GM23338 (cell line): ENCODE data around the gene TGFB3. TPM values are rescaled to one million over a fixed set of nuclear protein-coding genes. Genes with fewer than 3 reads are reported as not detected.

Experiments used
- ATAC-seq: fragments of 200-7000 bp; cut with Tn5 transposase; 3 replicates; pipeline ENCODE4 v1.9.1; 2020
- DNase-seq: peaks from one replicate; pipeline ENCODE4 v3.0.0-alpha.2; 2015; ENCODE audit warnings: low spot score
- H2AFZ ChIP-seq: fragments of 200-600 bp; sonication (generic); 2 replicates; pipeline ENCODE4 v1.8.0; 2016; ENCODE audit warnings: antibody characterized with exemption, mild to moderate bottlenecking, moderate library complexity
- H3F3A ChIP-seq: fragments of 200-600 bp; sonication (generic); replicated peaks from 2 replicates; pipeline ENCODE4 v1.8.0; 2017; ENCODE audit warnings: antibody characterized with exemption, mixed run types, low read depth
- H3K27ac ChIP-seq: fragments of 200-600 bp; sonication (generic); 2 replicates; pipeline ENCODE4 v1.6.1; 2016; ENCODE audit warnings: low read depth
- H3K27me3 ChIP-seq: fragments of 200-600 bp; sonication (generic); 2 replicates; pipeline ENCODE4 v1.8.0; 2016; ENCODE audit warnings: mild to moderate bottlenecking, mixed run types, moderate library complexity; ENCODE audit not compliant: insufficient read depth
- H3K36me3 ChIP-seq: fragments of 200-600 bp; sonication (generic); 2 replicates; pipeline ENCODE4 v1.8.0; 2016; ENCODE audit warnings: mild to moderate bottlenecking; ENCODE audit not compliant: insufficient read depth
- H3K4me1 ChIP-seq: fragments of 200-600 bp; sonication (generic); 2 replicates; pipeline ENCODE4 v1.8.0; 2016; ENCODE audit warnings: mild to moderate bottlenecking, moderate library complexity; ENCODE audit not compliant: insufficient read depth
- H3K4me2 ChIP-seq: fragments of 200-600 bp; sonication (generic); 2 replicates; pipeline ENCODE4 v1.7.1; 2017; ENCODE audit warnings: mixed run types
- H3K4me3 ChIP-seq: fragments of 200-600 bp; sonication (generic); 2 replicates; pipeline ENCODE4 v1.6.1; 2016; ENCODE audit warnings: mixed run types
- H3K79me2 ChIP-seq: fragments of 200-600 bp; sonication (generic); replicated peaks from 2 replicates; pipeline ENCODE4 v1.8.0; 2017; ENCODE audit warnings: mild to moderate bottlenecking; ENCODE audit not compliant: insufficient read depth
- H3K9me2 ChIP-seq: fragments of 200-600 bp; sonication (generic); 2 replicates; pipeline ENCODE4 v1.8.0; 2017; ENCODE audit not compliant: insufficient read depth
- H4K20me1 ChIP-seq: fragments of 200-600 bp; sonication (generic); replicated peaks from 2 replicates; pipeline ENCODE4 v1.8.0; 2017; ENCODE audit warnings: mild to moderate bottlenecking; ENCODE audit not compliant: insufficient read depth
- H3K27ac Mint-ChIP-seq: 2 replicates; pipeline ENCODE4 v1.8.0; 2020; ENCODE audit warnings: inconsistent platforms, mild to moderate bottlenecking, moderate library complexity, mixed read lengths
- H3K27me3 Mint-ChIP-seq: 3 replicates; pipeline ENCODE4 v1.8.0; 2022; ENCODE audit warnings: low read depth, mild to moderate bottlenecking, moderate library complexity, mixed read lengths, inconsistent platforms; ENCODE audit not compliant: insufficient read depth, poor library complexity
- H3K36me3 Mint-ChIP-seq: 3 replicates; pipeline ENCODE4 v1.8.0; 2021; ENCODE audit warnings: low read depth, mild to moderate bottlenecking, inconsistent platforms, moderate library complexity, mixed read lengths
- H3K4me1 Mint-ChIP-seq: 3 replicates; pipeline ENCODE4 v1.8.0; 2020; ENCODE audit warnings: mild to moderate bottlenecking, inconsistent platforms, mixed read lengths
- H3K4me3 Mint-ChIP-seq: 3 replicates; pipeline ENCODE4 v1.8.0; 2021; ENCODE audit warnings: moderate library complexity, mild to moderate bottlenecking, inconsistent platforms, mixed read lengths
- H3K9me3 Mint-ChIP-seq: 3 replicates; pipeline ENCODE4 v1.8.0; 2020; ENCODE audit warnings: moderate library complexity, mild to moderate bottlenecking, inconsistent platforms, mixed read lengths
- CREB1 ChIP-seq: fragments of 250-450 bp; sonication (Bioruptor Pico); IDR thresholded peaks from 2 replicates; pipeline ENCODE4 v1.5.0; 2020; ENCODE audit warnings: low read depth, mild to moderate bottlenecking, moderate library complexity
- EZH2 ChIP-seq: fragments of 200-600 bp; sonication (generic); IDR thresholded peaks from one replicate; pipeline ENCODE4 v1.8.0; 2017; ENCODE audit warnings: antibody characterized with exemption, mild to moderate bottlenecking, low read depth; ENCODE audit not compliant: unreplicated experiment
- EZH2phosphoT487 ChIP-seq: fragments of 200-600 bp; sonication (generic); IDR thresholded peaks from one replicate; pipeline ENCODE4 v1.8.1; 2018; ENCODE audit warnings: antibody characterized with exemption; ENCODE audit not compliant: unreplicated experiment
- JUNB ChIP-seq: IDR thresholded peaks from one replicate; pipeline ENCODE4 v1.6.1; 2016; ENCODE audit warnings: antibody characterized with exemption; ENCODE audit not compliant: unreplicated experiment
- NANOG ChIP-seq: IDR thresholded peaks from 2 replicates; pipeline ENCODE4 v1.6.1; 2016; ENCODE audit warnings: antibody characterized with exemption, borderline replicate concordance
- POLR2AphosphoS5 ChIP-seq: IDR thresholded peaks from 2 replicates; pipeline ENCODE4 v1.6.1; 2016; ENCODE audit warnings: antibody characterized with exemption, low read depth
- STAT1 ChIP-seq: IDR thresholded peaks from one replicate; pipeline ENCODE4 v1.6.1; 2016; ENCODE audit warnings: antibody characterized with exemption; ENCODE audit not compliant: unreplicated experiment
- ZNF114 ChIP-seq: fragments of 250-450 bp; sonication (Bioruptor Pico); IDR thresholded peaks from 2 replicates; pipeline ENCODE4 v1.5.0; 2020; ENCODE audit warnings: mild to moderate bottlenecking, moderate library complexity
- ZNF331 ChIP-seq: fragments of 250-450 bp; sonication (Bioruptor Pico); IDR thresholded peaks from 2 replicates; pipeline ENCODE4 v1.5.0; 2020; ENCODE audit warnings: low read depth, mild to moderate bottlenecking, moderate library complexity
- polyA plus RNA-seq: library from polyadenylated mRNA; unstranded; fragments of >200 nt; fragmentation: Nextera tagmentation; extraction: Ambion mirVana; gene quantifications from 2 replicates; pipeline ENCODE4 v1.2.1, GENCODE V29; 2016
- total RNA-seq: library from RNA; depleted of rRNA; stranded (reverse); fragments of >200 nt; shearing (Covaris generic); gene quantifications from 2 replicates; pipeline ENCODE4 v1.2.3, GENCODE V29; 2014
- TF ChIP-seq, protein P1 (sequence below), 2 experiments: fragments of 200-600 bp in 1 of 2; sonication (generic) in 1 of 2; conservative IDR thresholded peaks; 2 replicates each; pipeline versions ENCODE4 v1.5.1 to v1.6.1; 2016 to 2017; ENCODE audit warnings: antibody characterized with exemption in 2 of 2, low read depth in 2 of 2, mild to moderate bottlenecking in 2 of 2, moderate library complexity in 1 of 2
- TF ChIP-seq, protein P2 (sequence below): IDR thresholded peaks from one replicate; pipeline ENCODE4 v1.6.1; 2018; ENCODE audit warnings: antibody characterized with exemption; ENCODE audit not compliant: unreplicated experiment

The TGFB3 gene
- total and polyA plus RNA-seq, 2 experiments from 2014 or later, result 0.17 to 0.87 TPM

DNA sequence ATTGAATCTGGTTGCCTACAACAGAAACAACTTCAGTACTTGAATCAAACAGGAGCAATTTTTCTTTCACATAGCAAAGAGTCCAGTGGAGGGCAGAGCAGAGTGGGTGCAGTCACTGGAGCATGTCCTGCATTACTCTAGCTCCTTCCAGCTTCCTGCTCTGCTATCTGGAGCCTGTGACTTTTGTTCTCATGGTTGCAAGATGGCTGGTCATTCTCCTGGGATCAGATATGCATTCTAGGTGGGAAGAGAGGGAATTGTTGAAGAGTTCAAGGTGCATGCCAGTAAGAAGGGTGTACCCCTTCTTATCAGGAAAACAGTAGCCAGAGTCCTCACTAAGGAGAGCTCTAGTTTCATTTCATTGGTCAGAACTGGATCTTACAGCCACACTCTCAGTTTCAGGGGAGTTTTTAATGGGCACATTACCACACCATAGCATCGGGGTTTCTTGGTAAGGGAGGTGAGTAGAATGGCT lies 11.8 kb upstream of the TGFB3 start (continued):
- TF ChIP-seq, protein P1, sequence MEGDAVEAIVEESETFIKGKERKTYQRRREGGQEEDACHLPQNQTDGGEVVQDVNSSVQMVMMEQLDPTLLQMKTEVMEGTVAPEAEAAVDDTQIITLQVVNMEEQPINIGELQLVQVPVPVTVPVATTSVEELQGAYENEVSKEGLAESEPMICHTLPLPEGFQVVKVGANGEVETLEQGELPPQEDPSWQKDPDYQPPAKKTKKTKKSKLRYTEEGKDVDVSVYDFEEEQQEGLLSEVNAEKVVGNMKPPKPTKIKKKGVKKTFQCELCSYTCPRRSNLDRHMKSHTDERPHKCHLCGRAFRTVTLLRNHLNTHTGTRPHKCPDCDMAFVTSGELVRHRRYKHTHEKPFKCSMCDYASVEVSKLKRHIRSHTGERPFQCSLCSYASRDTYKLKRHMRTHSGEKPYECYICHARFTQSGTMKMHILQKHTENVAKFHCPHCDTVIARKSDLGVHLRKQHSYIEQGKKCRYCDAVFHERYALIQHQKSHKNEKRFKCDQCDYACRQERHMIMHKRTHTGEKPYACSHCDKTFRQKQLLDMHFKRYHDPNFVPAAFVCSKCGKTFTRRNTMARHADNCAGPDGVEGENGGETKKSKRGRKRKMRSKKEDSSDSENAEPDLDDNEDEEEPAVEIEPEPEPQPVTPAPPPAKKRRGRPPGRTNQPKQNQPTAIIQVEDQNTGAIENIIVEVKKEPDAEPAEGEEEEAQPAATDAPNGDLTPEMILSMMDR (conservative IDR thresholded peaks at IDR 0.05; ENCODE audit: low read depth in 2 of 2), result no peak
- no peak for TF ChIP-seq EZH2phosphoT487
- TF ChIP-seq ZNF114 (CRISPR knock-in tag), result no peak
- no peak for TF ChIP-seq JUNB
- TF ChIP-seq NANOG, result no peak
- no peak for TF ChIP-seq POLR2AphosphoS5
- TF ChIP-seq, protein P2, sequence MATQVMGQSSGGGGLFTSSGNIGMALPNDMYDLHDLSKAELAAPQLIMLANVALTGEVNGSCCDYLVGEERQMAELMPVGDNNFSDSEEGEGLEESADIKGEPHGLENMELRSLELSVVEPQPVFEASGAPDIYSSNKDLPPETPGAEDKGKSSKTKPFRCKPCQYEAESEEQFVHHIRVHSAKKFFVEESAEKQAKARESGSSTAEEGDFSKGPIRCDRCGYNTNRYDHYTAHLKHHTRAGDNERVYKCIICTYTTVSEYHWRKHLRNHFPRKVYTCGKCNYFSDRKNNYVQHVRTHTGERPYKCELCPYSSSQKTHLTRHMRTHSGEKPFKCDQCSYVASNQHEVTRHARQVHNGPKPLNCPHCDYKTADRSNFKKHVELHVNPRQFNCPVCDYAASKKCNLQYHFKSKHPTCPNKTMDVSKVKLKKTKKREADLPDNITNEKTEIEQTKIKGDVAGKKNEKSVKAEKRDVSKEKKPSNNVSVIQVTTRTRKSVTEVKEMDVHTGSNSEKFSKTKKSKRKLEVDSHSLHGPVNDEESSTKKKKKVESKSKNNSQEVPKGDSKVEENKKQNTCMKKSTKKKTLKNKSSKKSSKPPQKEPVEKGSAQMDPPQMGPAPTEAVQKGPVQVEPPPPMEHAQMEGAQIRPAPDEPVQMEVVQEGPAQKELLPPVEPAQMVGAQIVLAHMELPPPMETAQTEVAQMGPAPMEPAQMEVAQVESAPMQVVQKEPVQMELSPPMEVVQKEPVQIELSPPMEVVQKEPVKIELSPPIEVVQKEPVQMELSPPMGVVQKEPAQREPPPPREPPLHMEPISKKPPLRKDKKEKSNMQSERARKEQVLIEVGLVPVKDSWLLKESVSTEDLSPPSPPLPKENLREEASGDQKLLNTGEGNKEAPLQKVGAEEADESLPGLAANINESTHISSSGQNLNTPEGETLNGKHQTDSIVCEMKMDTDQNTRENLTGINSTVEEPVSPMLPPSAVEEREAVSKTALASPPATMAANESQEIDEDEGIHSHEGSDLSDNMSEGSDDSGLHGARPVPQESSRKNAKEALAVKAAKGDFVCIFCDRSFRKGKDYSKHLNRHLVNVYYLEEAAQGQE, result no peak
- no peak for TF ChIP-seq ZNF331 (CRISPR knock-in tag)

- Mint-ChIP-seq H3K4me1 (peaks cover under 1% of the 10 kb centered on the region; the same call in 1 of the 3 replicates), H3K27ac (no peak overlapping the region), H3K9me3 (no peaks in the 10 kb centered on the region), H3K27me3 (no peaks in the 10 kb centered on the region), H3K4me3 (no peak overlapping the region), H3K36me3 (no peaks in the 10 kb centered on the region)
- H3K4me2 ChIP-seq, result no peak overlapping the region
- no peaks in the 10 kb centered on the region; the same call in none of the 2 replicates for H4K20me1 ChIP-seq
- H3K27me3 ChIP-seq, result no peaks in the 10 kb centered on the region
- DNase-seq, result no peak
- no peak for ATAC-seq
- TF ChIP-seq ZNF114 (CRISPR knock-in tag), result no peak
- TF ChIP-seq CREB1, result no peak
- no peak for TF ChIP-seq EZH2phosphoT487
- TF ChIP-seq EZH2, result no peak
- TF ChIP-seq NANOG, result no peak
- no peak for TF ChIP-seq JUNB
- TF ChIP-seq, protein P1 (conservative IDR thresholded peaks at IDR 0.05; ENCODE audit: low read depth in 2 of 2), result no peak
- no peak for TF ChIP-seq STAT1
- TF ChIP-seq, protein P2, result no peak
- TF ChIP-seq ZNF331 (CRISPR knock-in tag), result no peak
- no peak overlapping the region for H2AFZ ChIP-seq
- H3K9me2 ChIP-seq, result no peaks in the 10 kb centered on the region
- peaks cover 6% of the 10 kb centered on the region; the same call in 1 of the 2 replicates for H3K79me2 ChIP-seq
- H3K4me3 ChIP-seq, result no peak overlapping the region
- H3K36me3 ChIP-seq, result no peaks in the 10 kb centered on the region
- H3K4me1 ChIP-seq, result no peaks in the 10 kb centered on the region
- H3K27ac ChIP-seq, result no peak overlapping the region
- H3F3A ChIP-seq, result no peaks in the 10 kb centered on the region
Observed at GRCh38 chr14:75991753-75992152, 10.0 kb upstream of the TGFB3 start.
